Nephron (organoid): ENCODE data around the gene ALK.

Source experiments
- H3K27ac Mint-ChIP-seq, 3 experiments: 2 replicates each; pipeline ENCODE4 v1.8.0; 2020; ENCODE audit warnings: mixed read lengths in 3 of 3, mild to moderate bottlenecking in 2 of 3, moderate library complexity in 1 of 3
- H3K27me3 Mint-ChIP-seq: 2 replicates; pipeline ENCODE4 v1.8.0; 2021; ENCODE audit warnings: low read depth, mild to moderate bottlenecking, moderate library complexity, mixed read lengths
- H3K36me3 Mint-ChIP-seq: 2 replicates; pipeline ENCODE4 v1.8.0; 2020; ENCODE audit warnings: low read depth, mixed read lengths
- H3K4me1 Mint-ChIP-seq: 2 replicates; pipeline ENCODE4 v1.8.0; 2020; ENCODE audit warnings: mixed read lengths
- H3K4me3 Mint-ChIP-seq, 3 experiments: 2 replicates each; pipeline ENCODE4 v1.8.0; 2020; ENCODE audit warnings: mild to moderate bottlenecking in 3 of 3, mixed read lengths in 3 of 3, moderate library complexity in 2 of 3
- H3K9me3 Mint-ChIP-seq: 2 replicates; pipeline ENCODE4 v1.8.0; 2020; ENCODE audit warnings: mixed read lengths
- TF ChIP-seq, protein P1 (sequence below), 3 experiments: fragments of 200-600 bp; sonication (generic); IDR thresholded peaks; one replicate each; pipeline ENCODE4 v1.5.0; 2021; ENCODE audit warnings: antibody characterized with exemption in 3 of 3; ENCODE audit not compliant: unreplicated experiment in 3 of 3

ALK gene

DNA sequence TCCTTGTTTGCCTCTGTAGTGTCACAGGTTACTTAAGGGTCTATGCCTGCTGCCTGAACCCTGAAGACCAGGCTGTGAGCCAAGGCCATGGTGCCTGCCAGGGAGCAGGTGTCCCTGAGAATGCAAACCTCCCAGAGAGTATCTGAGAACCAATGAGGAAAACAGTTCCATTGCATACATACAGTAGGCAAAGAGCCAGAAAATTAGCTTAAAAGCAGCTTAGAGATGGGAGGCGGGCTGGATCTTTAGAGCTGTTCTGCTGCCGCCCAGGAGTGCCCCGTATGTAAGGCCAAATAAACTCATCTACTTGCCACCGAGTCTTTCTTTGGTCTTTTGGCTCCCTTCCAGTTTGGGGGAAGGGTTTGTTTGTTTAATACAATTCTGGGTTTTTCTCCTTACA lies 478.2 kb downstream of the ALK start:
- Mint-ChIP-seq H3K9me3 (no peaks in the 10 kb centered on the region), H3K27ac (no peak overlapping the region), H3K4me3 (no peak overlapping the region), H3K4me1 (peaks cover 16% of the 10 kb centered on the region), H3K27me3 (peaks cover 22% of the 10 kb centered on the region), H3K36me3 (no peaks in the 10 kb centered on the region)
- TF ChIP-seq, protein P1, sequence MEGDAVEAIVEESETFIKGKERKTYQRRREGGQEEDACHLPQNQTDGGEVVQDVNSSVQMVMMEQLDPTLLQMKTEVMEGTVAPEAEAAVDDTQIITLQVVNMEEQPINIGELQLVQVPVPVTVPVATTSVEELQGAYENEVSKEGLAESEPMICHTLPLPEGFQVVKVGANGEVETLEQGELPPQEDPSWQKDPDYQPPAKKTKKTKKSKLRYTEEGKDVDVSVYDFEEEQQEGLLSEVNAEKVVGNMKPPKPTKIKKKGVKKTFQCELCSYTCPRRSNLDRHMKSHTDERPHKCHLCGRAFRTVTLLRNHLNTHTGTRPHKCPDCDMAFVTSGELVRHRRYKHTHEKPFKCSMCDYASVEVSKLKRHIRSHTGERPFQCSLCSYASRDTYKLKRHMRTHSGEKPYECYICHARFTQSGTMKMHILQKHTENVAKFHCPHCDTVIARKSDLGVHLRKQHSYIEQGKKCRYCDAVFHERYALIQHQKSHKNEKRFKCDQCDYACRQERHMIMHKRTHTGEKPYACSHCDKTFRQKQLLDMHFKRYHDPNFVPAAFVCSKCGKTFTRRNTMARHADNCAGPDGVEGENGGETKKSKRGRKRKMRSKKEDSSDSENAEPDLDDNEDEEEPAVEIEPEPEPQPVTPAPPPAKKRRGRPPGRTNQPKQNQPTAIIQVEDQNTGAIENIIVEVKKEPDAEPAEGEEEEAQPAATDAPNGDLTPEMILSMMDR (IDR thresholded peaks at IDR 0.05; ENCODE audit: unreplicated experiment in 3 of 3), result no peak

DNA sequence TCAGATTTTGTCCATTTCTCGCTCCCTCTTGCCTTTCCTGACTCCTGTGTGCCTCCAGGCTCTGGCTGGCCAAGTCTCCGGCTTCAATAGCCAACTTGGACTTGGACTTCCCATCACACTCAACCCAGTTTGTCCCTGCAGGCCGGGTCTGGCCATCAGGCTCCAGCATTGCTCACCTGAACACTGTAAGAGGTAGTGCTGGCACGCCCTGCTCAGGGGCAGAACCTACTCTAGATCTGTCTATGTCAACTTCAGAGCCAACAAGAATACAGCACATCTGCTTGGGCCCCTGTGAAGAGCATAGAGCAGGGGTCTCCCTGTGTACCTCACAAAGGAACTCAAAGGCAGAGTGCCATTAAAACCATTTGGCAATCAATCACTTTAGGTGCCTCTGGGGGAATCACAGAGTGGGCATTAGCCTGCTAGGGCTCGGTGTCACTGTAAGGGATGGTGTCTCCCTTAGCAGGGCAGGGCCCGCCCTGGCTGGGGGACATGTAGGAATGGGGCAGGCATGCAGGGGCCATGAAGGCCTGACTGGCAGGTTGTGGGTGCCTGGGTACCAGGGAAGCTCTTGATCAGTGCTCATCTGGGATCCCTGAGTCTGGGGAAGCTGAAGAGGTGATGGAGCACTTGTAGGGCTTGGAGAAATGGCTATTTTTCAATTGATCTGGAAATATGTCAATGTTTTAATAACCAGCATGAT lies 480.3 kb downstream of the ALK start:
- no peak overlapping the region for H3K27ac Mint-ChIP-seq
- H3K4me1 Mint-ChIP-seq, result peaks cover 6% of the 10 kb centered on the region
- H3K27me3 Mint-ChIP-seq, result peaks cover 16% of the 10 kb centered on the region
- no peaks in the 10 kb centered on the region for H3K36me3 Mint-ChIP-seq
- TF ChIP-seq, protein P1 (IDR thresholded peaks at IDR 0.05; ENCODE audit: unreplicated experiment in 3 of 3), result no peak
- H3K9me3 Mint-ChIP-seq, result no peaks in the 10 kb centered on the region
- H3K4me3 Mint-ChIP-seq, result no peak overlapping the region

DNA sequence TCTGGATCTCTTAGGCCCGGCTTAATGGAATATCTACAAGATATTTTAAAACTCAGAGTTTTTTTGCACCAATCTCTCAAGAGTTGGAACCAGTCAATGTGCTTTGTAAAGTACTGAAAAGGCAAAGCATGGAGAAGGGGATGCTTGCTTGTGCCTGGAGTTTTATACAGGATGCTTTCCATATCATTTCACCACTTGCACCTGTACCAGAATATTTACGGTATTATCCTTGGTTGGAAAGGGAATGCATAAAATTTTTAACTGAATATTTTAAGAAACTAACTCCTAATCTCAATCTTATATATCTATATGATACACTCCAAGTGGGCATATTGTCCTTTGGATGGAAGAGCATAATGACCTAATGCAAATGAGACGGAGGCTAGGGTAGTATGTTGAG lies 487.5 kb downstream of the ALK start:
- Mint-ChIP-seq H3K4me3 (no peak overlapping the region), H3K4me1 (no peaks in the 10 kb centered on the region), H3K36me3 (no peaks in the 10 kb centered on the region), H3K27ac (no peak overlapping the region), H3K27me3 (no peaks in the 10 kb centered on the region), H3K9me3 (no peaks in the 10 kb centered on the region)
- TF ChIP-seq, protein P1 (IDR thresholded peaks at IDR 0.05; ENCODE audit: unreplicated experiment in 3 of 3), result no peak

DNA sequence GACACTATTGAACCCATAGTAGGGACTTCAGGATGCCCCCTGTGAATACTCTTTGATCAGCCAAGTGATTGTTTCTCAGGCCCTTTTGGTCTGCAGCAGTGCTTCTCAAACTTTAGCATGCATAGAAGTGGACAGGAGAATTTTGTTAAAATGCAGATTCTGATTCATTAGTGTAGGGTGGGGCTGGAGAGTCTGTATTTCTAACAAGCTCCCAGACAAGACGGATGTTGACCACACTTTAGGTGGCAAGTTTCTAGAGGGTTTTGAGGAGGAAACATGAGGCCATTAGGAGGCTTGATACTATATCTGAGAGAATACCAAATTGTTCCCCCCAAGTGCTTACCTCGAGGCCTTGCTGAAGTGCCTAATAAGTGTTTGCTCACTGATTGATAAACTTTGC lies 488.3 kb downstream of the ALK start:
- H3K4me3 Mint-ChIP-seq, result no peak overlapping the region
- H3K36me3 Mint-ChIP-seq, result no peaks in the 10 kb centered on the region
- H3K27me3 Mint-ChIP-seq, result no peaks in the 10 kb centered on the region
- no peak overlapping the region for H3K27ac Mint-ChIP-seq
- H3K4me1 Mint-ChIP-seq, result no peaks in the 10 kb centered on the region
- TF ChIP-seq, protein P1 (IDR thresholded peaks at IDR 0.05; ENCODE audit: unreplicated experiment in 3 of 3), result no peak
- no peaks in the 10 kb centered on the region for H3K9me3 Mint-ChIP-seq

DNA sequence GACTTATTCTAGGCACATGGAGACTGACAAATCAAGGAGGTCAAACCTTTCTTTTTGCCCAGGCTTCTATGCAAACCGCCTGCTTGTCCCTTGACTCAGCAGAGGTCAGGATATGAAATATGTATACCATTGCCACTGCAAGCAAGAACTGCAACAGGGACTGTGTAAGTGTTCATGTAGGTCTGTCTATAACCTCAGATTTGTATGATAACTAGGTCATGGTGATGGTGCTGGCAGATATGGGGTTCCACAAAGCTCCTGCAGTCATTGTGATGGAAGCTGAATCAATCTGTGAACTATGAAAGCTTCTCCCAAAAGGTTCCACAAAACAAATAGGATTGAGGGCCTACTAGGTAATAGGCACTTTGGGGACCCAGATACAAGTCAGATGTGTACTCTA lies 489.9 kb downstream of the ALK start:
- Mint-ChIP-seq H3K9me3 (no peaks in the 10 kb centered on the region), H3K4me3 (no peak overlapping the region), H3K4me1 (no peaks in the 10 kb centered on the region), H3K27me3 (no peaks in the 10 kb centered on the region), H3K36me3 (no peaks in the 10 kb centered on the region), H3K27ac (no peak overlapping the region)
- TF ChIP-seq, protein P1 (IDR thresholded peaks at IDR 0.05; ENCODE audit: unreplicated experiment in 3 of 3), result no peak
